Right ventricle myocardium inferior (tissue), 1 donor: ENCODE results near the gene PCMTD2. TPM values are rescaled to one million over a fixed set of nuclear protein-coding genes. Genes with fewer than 3 reads are reported as not detected.
"Not testable (repeated sequence)": the region's sequence is repeated elsewhere in the genome, so short reads cannot be mapped to it uniquely, and the experiment has no call there.

ENCODE experiments used
- ATAC-seq: fragments of 200-7000 bp; cut with Tn5 transposase; one replicate; pipeline ENCODE4 v1.9.1; 2020; ENCODE audit warnings: mild to moderate bottlenecking, moderate library complexity
- DNase-seq: peaks from one replicate; pipeline ENCODE4 v3.0.0; 2021; ENCODE audit errors: missing footprints
- intact Hi-C: fragments of 100-400 bp; cut with DNase I; formaldehyde crosslinking; loops from one replicate; pipeline ENCODE4 v1.11.0; 2022
- total RNA-seq: library from RNA; stranded (reverse); fragmentation: NEBNext Ultra II Directional; extraction: Animal tissue kit (Norgen Biotek cat#: 25700); gene quantifications from one replicate; pipeline ENCODE4 v1.2.1, GENCODE V29; 2021
- donor health status: DM: no; HTN: yes; CAD: no; lungs with severe emphysema.

Gene PCMTD2
- total RNA-seq, 1 donor from 2014 or later = 71.0 TPM

- peak; percentile 18 for DNase-seq
- ATAC-seq, intact Hi-C loops: not testable (repeated sequence)
Measured at GRCh38 chr20:64234921-64235565, 20.5 kb upstream of the PCMTD2 start.

GRCh38 chr20:64236137-64237088 is 19.1 kb upstream of the PCMTD2 start:
- ATAC-seq (no peak), DNase-seq (peak; percentile 32)
- intact Hi-C loops = no loop called here

DNA sequence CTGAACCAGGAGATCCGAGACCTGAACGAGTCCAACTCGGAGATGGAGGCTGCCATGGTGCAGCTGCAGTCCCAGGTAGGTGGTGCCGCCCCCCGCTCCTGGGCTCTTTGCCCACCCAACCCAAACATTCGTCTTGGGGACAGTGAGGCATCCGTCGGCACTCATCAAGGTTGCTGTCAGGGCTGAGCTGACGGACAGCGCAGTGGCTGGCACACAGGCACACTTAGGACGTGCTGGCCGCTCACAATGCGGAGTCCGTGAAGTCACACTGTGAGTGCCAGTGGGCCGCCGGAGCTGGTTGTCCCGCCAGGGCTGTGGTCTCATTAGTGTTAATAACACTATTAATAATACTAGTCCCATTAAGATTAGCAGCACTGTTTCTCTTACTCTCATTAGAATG is 18.2 kb upstream of the PCMTD2 start:
- intact Hi-C loops = no loop called here
- DNase-seq = peak; percentile 51
- no peak for ATAC-seq

- peak; percentile 11 for DNase-seq
- ATAC-seq = peak; percentile 26
- intact Hi-C loops = no loop called here
Measured at GRCh38 chr20:64238115-64238825, 17.3 kb upstream of the PCMTD2 start.

DNA sequence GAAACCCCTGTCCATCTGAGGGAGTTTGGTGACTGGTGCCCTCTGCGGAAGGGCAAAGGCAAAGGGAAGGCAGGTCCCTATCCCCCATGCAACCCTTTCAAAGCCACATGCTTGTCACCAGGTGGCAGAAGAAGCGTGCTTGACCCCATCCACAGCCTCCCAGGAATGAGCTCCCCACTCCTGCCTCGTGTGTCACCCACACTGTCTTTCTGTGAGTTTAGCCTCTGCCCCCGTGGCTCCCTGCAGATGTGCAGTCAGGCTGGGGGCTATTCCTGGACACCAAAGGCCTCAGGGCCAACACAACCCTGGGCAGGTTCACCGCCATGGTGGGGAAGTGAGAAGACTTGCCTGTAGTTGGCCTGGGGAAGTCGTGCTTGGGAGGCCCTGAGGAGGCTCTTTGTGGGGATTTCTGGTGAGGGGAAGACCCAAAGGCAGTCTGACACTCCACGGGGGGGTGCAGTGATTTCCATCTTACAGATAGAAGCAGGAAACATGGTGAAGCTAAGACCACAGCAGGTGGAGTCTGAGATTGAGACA is 16.6 kb upstream of the PCMTD2 start:
- intact Hi-C loops = no loop called here
- DNase-seq (peak; percentile 53), ATAC-seq (no peak)

- ATAC-seq (no peak), DNase-seq (peak; percentile 50)
- intact Hi-C loops = no loop called here
Measured at GRCh38 chr20:64239449-64240242, 15.9 kb upstream of the PCMTD2 start.

GRCh38 chr20:64240243-64241015 is 15.1 kb upstream of the PCMTD2 start:
- ATAC-seq (no peak), DNase-seq (peak; percentile 40)
- intact Hi-C loops = no loop called here

DNA sequence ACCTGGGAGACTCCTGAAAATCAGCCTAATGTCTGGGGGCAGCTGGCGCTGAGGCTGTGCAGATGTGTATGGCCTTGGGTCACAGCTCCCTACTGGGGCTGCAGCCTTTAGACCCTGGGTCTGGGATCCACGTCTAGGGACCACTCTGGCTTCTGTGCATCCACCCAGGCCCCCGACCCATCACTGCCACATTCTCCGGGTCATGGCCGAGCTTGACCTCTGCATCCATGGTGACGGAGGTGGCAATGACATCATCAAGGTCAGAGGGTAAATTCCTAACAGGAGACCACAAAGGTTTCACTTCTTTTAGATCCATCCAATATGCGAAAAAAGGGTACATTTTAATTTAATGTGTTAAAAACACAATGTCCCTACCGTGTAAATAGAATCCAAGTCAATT is 14.5 kb upstream of the PCMTD2 start:
- DNase-seq (peak; percentile 4), ATAC-seq (no peak)
- intact Hi-C loops = no loop called here

DNA sequence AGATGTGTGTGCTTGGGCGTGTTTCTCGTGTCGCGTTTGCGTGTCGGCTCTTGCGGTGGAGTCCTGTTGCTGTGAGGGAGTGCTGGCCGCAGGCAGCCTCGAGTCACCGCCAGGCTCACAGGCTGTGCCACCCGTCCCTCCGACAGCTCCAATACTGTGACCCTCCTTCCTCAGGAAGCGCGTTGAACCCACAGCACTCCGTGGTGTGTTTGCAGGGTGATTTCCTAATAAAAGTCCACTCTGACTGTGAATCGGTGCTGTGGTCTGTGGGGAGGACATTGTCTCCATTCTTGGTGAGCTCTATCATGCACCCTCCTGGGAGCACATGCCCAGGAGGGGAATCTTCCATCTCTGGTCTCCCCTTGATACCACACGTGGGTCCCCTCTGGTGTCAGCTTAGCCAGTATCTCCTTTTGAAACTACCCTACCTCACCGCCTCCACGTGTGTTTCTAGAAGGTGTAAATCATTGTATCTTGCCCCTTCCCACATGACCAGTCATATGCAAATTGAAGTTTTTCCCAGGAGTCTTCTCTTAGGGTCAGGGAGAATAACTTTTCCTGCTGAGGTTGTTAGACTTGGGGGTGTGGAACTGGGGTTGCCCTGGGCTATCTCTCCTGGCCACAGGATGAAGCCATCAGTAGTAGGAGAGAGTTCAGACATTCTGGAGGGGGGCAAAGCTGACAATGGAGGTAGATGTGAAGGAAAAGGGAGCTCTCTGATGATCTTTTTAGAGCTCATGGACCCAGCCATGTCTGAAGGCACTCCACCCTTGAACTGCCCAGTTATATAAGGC is 13.3 kb upstream of the PCMTD2 start:
- DNase-seq (peak; percentile 11), ATAC-seq (no peak)
- intact Hi-C loops = no loop called here

DNA sequence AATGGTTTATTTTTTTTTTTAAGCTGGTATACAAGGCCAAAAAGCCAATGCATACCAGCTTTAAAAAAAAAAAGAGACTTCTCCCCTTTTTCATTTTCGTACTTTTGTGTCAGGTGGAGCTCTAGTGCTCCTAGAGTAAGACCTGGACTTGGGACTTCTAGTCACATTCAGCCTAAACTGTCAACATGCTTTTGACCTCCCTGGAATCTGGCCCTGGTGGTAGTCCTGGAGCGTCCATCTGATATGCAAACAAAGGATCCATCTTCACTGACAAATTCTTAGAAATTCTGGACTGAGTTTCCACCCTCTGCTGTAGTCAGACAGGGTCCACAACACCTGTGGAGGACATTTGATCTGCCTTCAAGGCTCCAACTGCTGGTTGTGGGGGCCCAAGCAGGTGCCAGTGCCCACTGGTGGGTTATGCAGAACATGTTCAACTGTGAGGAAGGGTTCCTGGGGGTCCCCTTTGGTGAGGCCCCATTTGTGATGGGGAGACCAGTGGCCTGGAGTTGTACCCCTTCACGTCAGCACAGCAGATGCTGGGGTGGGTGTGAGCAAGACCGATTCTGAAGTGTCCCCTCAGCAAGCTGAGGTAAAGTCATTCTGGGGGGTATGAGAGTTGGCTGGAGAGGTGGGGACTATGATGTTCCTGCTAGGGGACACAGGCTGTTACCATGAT is 12.6 kb upstream of the PCMTD2 start:
- intact Hi-C loops = no loop called here
- DNase-seq = no peak
- no peak for ATAC-seq

- intact Hi-C loops = no loop called here
- ATAC-seq (no peak), DNase-seq (peak; percentile 13)
Measured at GRCh38 chr20:64244281-64244805, 11.2 kb upstream of the PCMTD2 start.

- peak; percentile 55 for DNase-seq
- ATAC-seq = no peak
- intact Hi-C loops = no loop called here
Measured at GRCh38 chr20:64244870-64245603, 10.5 kb upstream of the PCMTD2 start.

- ATAC-seq (no peak), DNase-seq (no peak)
- intact Hi-C loops = no loop called here
Measured at GRCh38 chr20:64245746-64246595, 9.6 kb upstream of the PCMTD2 start.

DNA sequence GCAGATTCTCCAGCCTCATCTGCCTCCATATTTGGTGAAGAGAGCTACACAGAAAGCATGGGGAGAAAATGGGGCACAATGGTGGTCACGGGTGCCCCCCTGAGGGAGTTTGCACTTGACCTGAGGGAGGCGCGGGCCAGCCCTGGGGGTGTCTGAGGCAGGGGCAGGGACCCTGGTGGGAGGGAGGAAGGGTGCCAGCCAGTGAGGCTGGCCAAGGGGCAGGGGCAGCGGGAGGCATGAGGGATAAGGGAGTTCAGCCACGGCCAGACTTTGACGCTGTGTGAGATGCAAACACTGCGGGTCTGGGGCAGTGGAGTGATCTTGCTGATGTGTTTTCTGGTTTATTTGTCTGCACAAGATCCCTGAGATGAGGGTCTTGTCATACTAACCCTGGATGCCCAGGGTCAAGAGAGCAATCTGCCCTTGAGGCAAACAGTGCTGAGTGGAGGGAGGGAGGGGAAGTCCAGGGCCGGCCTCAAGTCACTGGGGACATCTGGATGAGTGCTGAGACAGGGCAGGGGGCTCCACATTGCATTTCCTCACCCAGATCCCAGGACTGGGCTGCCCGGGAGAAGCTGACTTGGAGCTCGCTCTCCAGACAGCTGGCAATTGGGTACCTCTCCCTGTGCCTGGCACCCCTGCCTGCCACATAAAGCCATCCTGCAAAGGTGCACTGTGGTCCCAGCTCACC is 8.8 kb upstream of the PCMTD2 start:
- ATAC-seq (no peak), DNase-seq (peak; percentile 20)
- intact Hi-C loops = no loop called here
